Effector memory CD4-positive, alpha-beta T cell (primary cell): Measurements from ENCODE around the gene IGF2BP2.
"Not testable (repeated sequence)": the region's sequence is repeated elsewhere in the genome, so short reads cannot be mapped to it uniquely, and the experiment has no call there.

ENCODE experiments used
- DNase-seq, 3 donors: peaks; one replicate each; pipeline ENCODE4 v3.0.0-alpha.2; 2020
- H3K27ac ChIP-seq: 2 replicates; pipeline ENCODE4 v1.7.0; 2013; ENCODE audit warnings: mild to moderate bottlenecking, low read length, moderate library complexity; ENCODE audit not compliant: insufficient read depth, poor library complexity, severe bottlenecking
- H3K27me3 ChIP-seq: replicated peaks from 2 replicates; pipeline ENCODE4 v1.7.0; 2013; ENCODE audit warnings: mild to moderate bottlenecking, low read length; ENCODE audit not compliant: insufficient read depth, control insufficient read depth, poor library complexity, severe bottlenecking
- H3K36me3 ChIP-seq: 2 replicates; pipeline ENCODE4 v1.7.0; 2013; ENCODE audit warnings: mild to moderate bottlenecking, low read length, moderate library complexity; ENCODE audit not compliant: control insufficient read depth, insufficient read depth
- H3K4me1 ChIP-seq: 2 replicates; pipeline ENCODE4 v1.7.0; 2013; ENCODE audit warnings: low read length, mild to moderate bottlenecking; ENCODE audit not compliant: control insufficient read depth, insufficient read depth, poor library complexity, severe bottlenecking
- H3K4me3 ChIP-seq: 2 replicates; pipeline ENCODE4 v1.7.0; 2013; ENCODE audit warnings: low read length, low read depth, mild to moderate bottlenecking; ENCODE audit not compliant: insufficient read depth, poor library complexity, severe bottlenecking
- H3K9me3 ChIP-seq: 2 replicates; pipeline ENCODE4 v1.7.0; 2013; ENCODE audit warnings: mild to moderate bottlenecking, low read length, moderate library complexity; ENCODE audit not compliant: control insufficient read depth

Gene IGF2BP2

DNA sequence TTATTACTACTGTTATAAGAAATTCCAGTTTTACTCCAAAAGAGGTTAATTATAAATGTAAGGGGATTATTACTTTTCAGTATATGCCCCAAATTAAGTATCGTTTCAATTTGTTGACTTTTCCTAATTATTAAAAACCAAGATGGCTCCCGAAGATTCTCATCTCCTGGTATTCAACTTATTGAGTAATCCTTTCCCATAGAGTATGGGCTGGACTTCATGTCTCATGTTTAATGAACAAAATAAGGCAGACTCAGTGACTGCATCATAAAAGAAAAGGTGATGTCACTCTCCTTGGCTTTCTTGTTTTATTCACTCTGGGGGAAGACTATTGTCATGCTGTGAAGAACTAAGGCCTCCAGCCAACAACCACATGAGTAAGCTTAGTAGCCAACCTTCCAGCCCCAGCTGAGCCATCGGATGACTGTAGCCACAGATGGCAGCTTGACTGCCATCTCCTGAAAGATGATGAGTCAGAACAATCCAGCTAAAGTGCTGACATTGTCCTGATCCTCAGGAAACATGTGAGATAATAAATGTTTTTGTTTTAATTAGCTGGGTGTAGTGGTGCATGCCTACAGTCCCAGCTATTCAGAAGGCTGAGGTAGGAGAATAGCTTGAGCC is 17.3 kb downstream of the IGF2BP2 start:
- Histone ChIP-seq H3K4me3 (no peak overlapping the region), H3K27me3 (no peaks in the 10 kb centered on the region), H3K36me3 (no peaks in the 10 kb centered on the region), H3K4me1 (no peaks in the 10 kb centered on the region), H3K27ac (no peak overlapping the region), H3K9me3 (no peaks in the 10 kb centered on the region)
- DNase-seq, result no peak

DNA sequence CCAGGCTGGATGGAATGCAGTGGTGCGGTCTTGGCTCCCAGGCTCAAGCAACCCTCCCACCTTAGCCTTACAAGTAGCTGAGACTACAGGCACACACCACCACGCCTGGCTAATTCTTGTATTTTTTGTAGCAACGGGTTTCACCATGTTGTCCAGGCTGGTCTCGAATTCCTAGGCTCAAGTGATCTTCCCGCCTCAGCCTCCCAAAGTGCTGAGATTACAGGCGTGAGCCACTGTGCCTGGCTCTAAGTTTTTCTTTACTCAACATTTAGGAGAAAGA is 26.1 kb downstream of the IGF2BP2 start:
- not testable (repeated sequence) for H3K9me3 ChIP-seq, H3K36me3 ChIP-seq, H3K4me3 ChIP-seq, H3K27me3 ChIP-seq, DNase-seq, H3K4me1 ChIP-seq, H3K27ac ChIP-seq

GRCh38 chr3:185797993-185798830 is 26.6 kb downstream of the IGF2BP2 start:
- Histone ChIP-seq H3K36me3 (no peaks in the 10 kb centered on the region), H3K9me3 (no peaks in the 10 kb centered on the region), H3K4me3 (no peak overlapping the region), H3K4me1 (no peaks in the 10 kb centered on the region), H3K27me3 (no peaks in the 10 kb centered on the region), H3K27ac (no peak overlapping the region)
- no peak for DNase-seq

DNA sequence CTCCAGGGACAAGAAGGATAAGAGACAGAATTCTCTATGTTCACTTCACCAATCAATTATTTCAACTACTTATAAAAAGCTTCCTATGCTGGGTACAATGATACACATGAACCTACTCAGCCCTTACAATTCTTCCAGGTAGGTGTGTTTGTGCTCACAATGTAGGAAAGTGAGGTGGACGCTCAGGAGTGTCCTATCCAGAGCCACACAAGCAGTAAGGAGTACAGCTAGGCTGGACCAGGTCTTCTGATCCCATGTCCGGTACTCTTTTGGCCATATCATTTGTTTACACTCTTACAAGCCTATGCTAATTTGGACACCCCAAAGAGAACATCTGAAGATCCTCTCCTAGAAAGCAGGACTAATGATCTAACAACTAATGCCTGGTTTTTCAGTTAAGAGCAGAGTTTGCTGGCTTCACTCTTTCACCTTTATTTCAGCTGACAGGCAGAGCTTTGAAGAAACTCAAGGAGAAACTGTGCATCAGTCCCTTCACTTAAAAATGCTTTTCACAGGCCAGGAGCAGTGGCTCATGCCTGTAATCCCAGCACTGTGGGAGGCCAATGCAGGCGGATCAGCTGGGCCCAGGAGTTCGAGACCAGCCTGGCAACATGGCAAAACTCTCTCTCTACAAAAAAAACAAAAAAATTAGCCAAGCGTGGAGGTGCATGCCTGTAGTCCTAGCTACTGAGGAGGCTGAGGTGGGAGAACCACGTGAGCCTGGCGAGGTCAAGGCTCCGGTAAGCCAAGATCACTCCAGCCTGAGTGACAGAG is 27.5 kb downstream of the IGF2BP2 start:
- Histone ChIP-seq H3K4me1 (no peaks in the 10 kb centered on the region), H3K4me3 (no peak overlapping the region)

DNA sequence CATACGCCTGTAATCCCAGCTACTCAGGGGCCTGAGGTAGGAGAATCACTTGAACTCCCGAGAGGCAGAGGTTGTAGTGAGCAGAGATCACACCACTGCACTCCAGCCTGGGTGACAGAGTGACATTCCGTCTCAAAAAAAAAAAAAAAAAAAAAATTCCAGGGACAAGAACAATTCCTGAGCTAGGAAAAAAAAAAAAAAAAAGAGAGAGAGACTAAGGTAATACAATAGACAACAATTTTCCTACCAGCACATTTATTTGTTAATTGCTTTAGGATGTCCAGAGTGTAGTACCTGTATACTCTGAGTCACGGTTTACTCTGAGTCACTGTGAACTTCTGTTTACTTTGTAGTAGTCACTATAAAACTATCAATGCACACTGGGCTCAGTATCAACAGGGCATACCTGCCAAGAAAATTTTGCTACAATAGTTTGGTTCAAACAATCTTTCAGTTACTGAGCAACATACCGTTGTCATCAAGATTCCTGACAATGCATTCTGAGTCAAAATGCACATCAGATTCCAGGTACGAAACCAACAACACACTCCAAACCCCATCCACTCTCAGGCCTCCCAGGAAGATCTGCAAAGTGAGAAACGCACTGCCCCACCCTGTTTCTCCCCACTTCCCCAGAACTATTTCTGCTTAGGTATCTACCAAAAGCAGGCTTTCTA is 28.3 kb downstream of the IGF2BP2 start:
- Histone ChIP-seq H3K9me3 (no peaks in the 10 kb centered on the region), H3K4me1 (no peaks in the 10 kb centered on the region), H3K27me3 (no peaks in the 10 kb centered on the region), H3K27ac (no peak overlapping the region), H3K36me3 (no peaks in the 10 kb centered on the region), H3K4me3 (no peak overlapping the region)
- no peak for DNase-seq

More for the DNA sequence above, 27.5 kb downstream of the IGF2BP2 start:
- H3K9me3 ChIP-seq, result no peaks in the 10 kb centered on the region
- no peaks in the 10 kb centered on the region for H3K36me3 ChIP-seq
- H3K27ac ChIP-seq, result no peak overlapping the region
- H3K27me3 ChIP-seq, result no peaks in the 10 kb centered on the region
- no peak for DNase-seq

GRCh38 chr3:185793381-185793780 is 31.5 kb downstream of the IGF2BP2 start:
- Histone ChIP-seq H3K4me3 (no peak overlapping the region), H3K4me1 (no peaks in the 10 kb centered on the region), H3K27ac (no peak overlapping the region), H3K9me3 (no peaks in the 10 kb centered on the region), H3K27me3 (no peaks in the 10 kb centered on the region), H3K36me3 (no peaks in the 10 kb centered on the region)
- no peak for DNase-seq

- H3K36me3 ChIP-seq, result no peaks in the 10 kb centered on the region
- H3K27ac ChIP-seq, result no peak overlapping the region
- no peaks in the 10 kb centered on the region for H3K27me3 ChIP-seq
- H3K4me1 ChIP-seq, result no peaks in the 10 kb centered on the region
- no peaks in the 10 kb centered on the region for H3K9me3 ChIP-seq
- DNase-seq, result no peak
- H3K4me3 ChIP-seq, result no peak overlapping the region
These were observed 31.9 kb downstream of the IGF2BP2 start for GRCh38 chr3:185792955-185793354.

DNA sequence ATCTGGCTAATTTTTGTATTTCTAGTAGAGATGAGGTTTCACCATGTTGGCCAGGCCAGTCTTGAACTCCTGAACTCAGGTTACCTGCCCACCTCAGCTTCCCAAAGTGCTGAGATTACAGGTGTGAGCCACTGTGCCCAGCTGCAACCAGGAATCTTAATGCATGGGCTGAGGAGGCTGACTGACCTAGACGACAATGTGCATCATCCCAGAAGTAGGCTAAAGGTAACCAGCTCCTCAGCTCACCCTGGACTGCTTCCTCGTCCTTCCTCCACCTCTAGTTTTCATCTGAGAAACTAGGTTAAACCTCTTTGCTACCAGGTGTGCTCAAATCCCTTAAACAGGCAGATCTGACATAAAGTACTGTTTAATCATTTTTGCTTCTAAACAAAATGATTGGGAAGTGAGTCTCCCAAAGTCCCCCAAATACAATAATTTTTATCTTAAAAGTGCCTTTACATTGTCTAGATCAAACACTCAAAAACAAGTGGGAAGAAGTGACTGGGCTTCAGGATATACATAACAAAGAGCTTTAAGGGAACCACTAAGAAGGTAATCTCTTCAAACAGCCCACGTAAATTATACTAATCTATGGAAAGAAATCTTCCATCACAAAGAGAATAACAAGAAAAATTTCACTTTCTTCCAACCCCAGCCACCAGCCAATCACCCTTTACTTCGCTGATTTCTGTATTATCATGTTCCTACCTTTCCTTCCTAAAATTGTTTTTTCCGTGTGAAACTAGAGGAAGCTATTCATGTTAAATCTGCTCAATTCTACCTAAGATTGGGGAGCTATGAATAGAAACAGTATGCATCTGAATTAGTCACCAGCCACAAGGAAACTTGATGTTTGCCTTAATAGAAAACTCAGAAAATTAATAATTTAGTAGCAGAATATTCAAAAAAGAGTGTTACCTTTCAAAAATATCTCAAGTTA is 34.7 kb downstream of the IGF2BP2 start:
- Histone ChIP-seq H3K4me1 (no peaks in the 10 kb centered on the region), H3K36me3 (no peaks in the 10 kb centered on the region), H3K4me3 (no peak overlapping the region), H3K27ac (no peak overlapping the region), H3K9me3 (no peaks in the 10 kb centered on the region), H3K27me3 (no peaks in the 10 kb centered on the region)
- DNase-seq, result no peak

DNA sequence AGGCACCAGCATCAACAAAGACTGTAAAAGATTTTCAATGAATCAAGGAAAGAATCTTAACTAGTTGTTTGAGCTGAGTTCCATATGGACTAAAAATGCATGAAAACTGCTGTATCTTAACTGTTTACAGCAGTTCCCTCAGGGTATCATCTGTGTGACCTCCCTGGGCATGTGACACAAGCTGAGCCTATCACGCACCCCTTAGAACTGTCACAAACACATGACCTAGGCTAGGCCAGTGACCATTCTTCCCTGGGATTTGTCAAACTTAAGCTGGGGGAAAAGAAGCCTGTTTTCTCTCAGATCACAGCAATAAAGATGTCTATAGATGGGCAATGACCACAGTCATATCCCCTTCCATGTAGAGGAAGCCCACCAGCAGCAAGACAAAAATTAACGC is 35.7 kb downstream of the IGF2BP2 start:
- DNase-seq, result no peak
- Histone ChIP-seq H3K27ac (no peak overlapping the region), H3K4me3 (no peak overlapping the region), H3K27me3 (no peaks in the 10 kb centered on the region), H3K9me3 (no peaks in the 10 kb centered on the region), H3K4me1 (no peaks in the 10 kb centered on the region), H3K36me3 (no peaks in the 10 kb centered on the region)
